PC-9 (cell line): Measurements from ENCODE around the gene UTP11. TPM values are rescaled to one million over a fixed set of nuclear protein-coding genes. Genes with fewer than 3 reads are reported as not detected.

Source experiments
- BruUV-seq: library from RNA; stranded (reverse); fragments of 400-500 nt; replicated peaks from 2 replicates; lab custom pipeline; 2021; lab: Mats Ljungman, UMichigan
- CTCF ChIA-PET: fragments of 300-600 bp; sonication (Branson Sonifier 250); formaldehyde crosslinking; loops from one replicate; lab custom pipeline; 2022; ENCODE audit warnings: antibody characterized with exemption; lab: Charles Lee
- POLR2A ChIA-PET: fragments of 300-600 bp; sonication (Branson Sonifier 250); formaldehyde crosslinking; loops from one replicate; lab custom pipeline; 2022; ENCODE audit warnings: antibody characterized with exemption; ENCODE audit not compliant: unreplicated experiment; lab: Charles Lee
- DNase-seq, 2 experiments: peaks; one replicate each; pipeline versions ENCODE4 v3.0.0 to v3.0.0-alpha.2; 2015 to 2022; ENCODE audit warnings: mixed read lengths in 1 of 2
- H2AFZ ChIP-seq: fragments of 200-600 bp; sonication (generic); 2 replicates; pipeline ENCODE4 v1.8.1; 2017; ENCODE audit warnings: antibody characterized with exemption
- H3F3A ChIP-seq: fragments of 200-600 bp; sonication (generic); 2 replicates; pipeline ENCODE4 v1.8.1; 2017; ENCODE audit warnings: antibody characterized with exemption, mild to moderate bottlenecking, low read depth; ENCODE audit not compliant: insufficient read depth
- H3K27ac ChIP-seq: fragments of 200-600 bp; sonication (generic); 2 replicates; pipeline ENCODE4 v1.6.1; 2016; ENCODE audit warnings: mixed run types
- H3K27me3 ChIP-seq: fragments of 200-600 bp; sonication (generic); 2 replicates; pipeline ENCODE4 v1.6.1; 2016; ENCODE audit warnings: low read depth, mixed run types; ENCODE audit not compliant: insufficient read depth
- H3K36me3 ChIP-seq: fragments of 200-600 bp; sonication (generic); 2 replicates; pipeline ENCODE4 v1.6.1; 2016; ENCODE audit warnings: low read depth, mixed run types
- H3K4me1 ChIP-seq: fragments of 200-600 bp; sonication (generic); replicated peaks from 2 replicates; pipeline ENCODE4 v1.6.1; 2016; ENCODE audit warnings: mixed run types; ENCODE audit not compliant: insufficient read depth
- H3K4me2 ChIP-seq: fragments of 200-600 bp; sonication (generic); 2 replicates; pipeline ENCODE4 v1.6.1; 2017; ENCODE audit warnings: mixed run types
- H3K4me3 ChIP-seq: fragments of 200-600 bp; sonication (generic); 2 replicates; pipeline ENCODE4 v1.6.1; 2016; ENCODE audit warnings: mixed run types
- H3K79me2 ChIP-seq: fragments of 200-600 bp; sonication (generic); 2 replicates; pipeline ENCODE4 v1.6.1; 2017; ENCODE audit warnings: low read depth, mixed run types
- H3K9me2 ChIP-seq: fragments of 200-600 bp; sonication (generic); 2 replicates; pipeline ENCODE4 v1.8.1; 2017; ENCODE audit warnings: mild to moderate bottlenecking; ENCODE audit not compliant: insufficient read depth
- H3K9me3 ChIP-seq: fragments of 200-600 bp; sonication (generic); 2 replicates; pipeline ENCODE4 v1.8.1; 2016; ENCODE audit warnings: low read depth; ENCODE audit not compliant: insufficient read depth
- H4K20me1 ChIP-seq: fragments of 200-600 bp; sonication (generic); 2 replicates; pipeline ENCODE4 v1.8.1; 2017; ENCODE audit not compliant: insufficient read depth
- EZH2 ChIP-seq: fragments of 200-600 bp; sonication (generic); IDR thresholded peaks from 2 replicates; pipeline ENCODE4 v1.8.0; 2017; ENCODE audit warnings: antibody characterized with exemption, low read depth
- intact Hi-C: fragments of 100-400 bp; cut with micrococcal nuclease; formaldehyde crosslinking; loops from one replicate; pipeline ENCODE4 v1.10.0; 2022; ENCODE audit not compliant: unreplicated experiment
- total RNA-seq: library from RNA; stranded (reverse); gene quantifications from 2 replicates; pipeline ENCODE4 v1.2.3, GENCODE V29; 2021
- TF ChIP-seq, protein P1 (sequence below): fragments of 200-600 bp; sonication (generic); conservative IDR thresholded peaks from 2 replicates; pipeline ENCODE4 v1.6.1; 2017; ENCODE audit warnings: mixed run types, antibody characterized with exemption, mild to moderate bottlenecking, moderate library complexity

The UTP11 gene
- total RNA-seq, 1 experiment from 2014 or later: 36.4 TPM

DNA sequence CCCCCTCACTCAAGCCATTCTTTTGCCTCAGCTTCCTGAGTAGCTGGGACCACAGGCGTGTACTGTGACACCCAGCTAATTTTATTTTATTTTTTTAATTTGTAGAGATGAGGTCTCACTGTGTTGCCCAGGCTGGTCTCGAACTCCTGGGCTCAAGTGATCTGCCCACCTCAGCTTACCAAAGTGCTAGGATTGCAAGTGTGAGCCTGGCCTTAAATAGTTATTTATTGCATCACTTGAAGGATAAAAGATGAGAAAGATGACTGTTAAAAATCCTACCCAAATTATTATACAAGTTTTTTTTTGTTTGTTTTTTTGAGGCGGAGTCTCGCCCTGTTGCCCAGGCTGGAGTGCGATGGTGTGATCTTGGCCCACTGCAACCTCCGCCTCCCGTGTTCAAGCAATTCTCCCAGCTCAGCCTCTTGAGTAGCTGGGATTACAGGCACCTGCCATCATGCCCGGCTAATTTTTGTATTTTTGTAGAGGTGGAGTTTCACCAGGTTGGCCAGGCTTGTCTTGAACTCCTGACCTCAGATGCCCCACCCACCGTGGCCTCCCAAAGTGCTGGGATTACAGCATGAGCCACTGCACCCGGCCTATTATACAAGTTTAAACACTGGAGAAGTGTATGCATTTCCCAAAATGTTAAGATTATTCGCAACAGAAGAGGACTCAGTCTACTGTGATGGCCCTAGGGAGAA lies 2.3 kb downstream of the UTP11 start:
- H3K36me3 ChIP-seq: peaks cover 25% of the 10 kb centered on the region
- TF ChIP-seq, protein P1, sequence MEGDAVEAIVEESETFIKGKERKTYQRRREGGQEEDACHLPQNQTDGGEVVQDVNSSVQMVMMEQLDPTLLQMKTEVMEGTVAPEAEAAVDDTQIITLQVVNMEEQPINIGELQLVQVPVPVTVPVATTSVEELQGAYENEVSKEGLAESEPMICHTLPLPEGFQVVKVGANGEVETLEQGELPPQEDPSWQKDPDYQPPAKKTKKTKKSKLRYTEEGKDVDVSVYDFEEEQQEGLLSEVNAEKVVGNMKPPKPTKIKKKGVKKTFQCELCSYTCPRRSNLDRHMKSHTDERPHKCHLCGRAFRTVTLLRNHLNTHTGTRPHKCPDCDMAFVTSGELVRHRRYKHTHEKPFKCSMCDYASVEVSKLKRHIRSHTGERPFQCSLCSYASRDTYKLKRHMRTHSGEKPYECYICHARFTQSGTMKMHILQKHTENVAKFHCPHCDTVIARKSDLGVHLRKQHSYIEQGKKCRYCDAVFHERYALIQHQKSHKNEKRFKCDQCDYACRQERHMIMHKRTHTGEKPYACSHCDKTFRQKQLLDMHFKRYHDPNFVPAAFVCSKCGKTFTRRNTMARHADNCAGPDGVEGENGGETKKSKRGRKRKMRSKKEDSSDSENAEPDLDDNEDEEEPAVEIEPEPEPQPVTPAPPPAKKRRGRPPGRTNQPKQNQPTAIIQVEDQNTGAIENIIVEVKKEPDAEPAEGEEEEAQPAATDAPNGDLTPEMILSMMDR: no peak
- TF ChIP-seq EZH2: no peak

DNA sequence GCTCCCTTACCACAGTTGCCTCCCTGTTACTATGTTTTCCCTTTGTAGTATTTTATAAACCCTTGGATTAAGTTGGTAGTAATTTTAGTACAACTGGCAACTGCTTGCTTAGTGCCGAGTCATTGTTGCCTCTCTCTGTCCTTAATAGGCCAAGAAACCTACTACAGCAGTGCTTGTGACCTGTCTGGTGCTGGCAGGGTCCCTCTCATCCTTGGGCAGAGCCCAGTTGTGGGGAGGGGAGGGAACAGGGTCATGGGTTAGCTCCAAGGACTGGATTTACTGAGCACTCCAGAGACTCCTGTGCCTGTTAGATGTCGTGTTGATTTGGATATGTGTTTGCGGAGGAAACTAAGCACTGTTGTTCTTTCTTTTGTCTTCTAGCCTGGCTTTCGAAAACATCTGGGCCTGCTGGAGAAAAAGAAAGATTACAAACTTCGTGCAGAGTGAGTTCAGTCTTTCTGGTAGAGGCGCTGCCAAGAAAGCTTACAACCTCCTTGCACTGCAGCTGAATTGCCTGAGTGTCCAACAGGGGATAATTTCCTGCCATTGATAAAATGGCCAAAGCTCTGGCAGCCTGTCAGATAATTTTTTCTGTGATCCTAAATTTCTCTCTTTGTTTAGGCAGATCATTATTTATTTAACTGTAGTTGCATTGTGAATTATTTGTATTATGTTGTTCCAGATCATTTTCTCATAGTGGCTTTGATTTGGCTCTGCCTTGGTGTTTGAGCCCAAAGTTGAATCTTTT lies 3.6 kb downstream of the UTP11 start:
- no peak for DNase-seq
- H3F3A ChIP-seq: peaks cover 18% of the 10 kb centered on the region; the same call in 1 of the 2 replicates
- H4K20me1 ChIP-seq: peaks cover 5% of the 10 kb centered on the region; the same call in 1 of the 2 replicates
- no peaks in the 10 kb centered on the region for H3K9me3 ChIP-seq
- no peaks in the 10 kb centered on the region for H3K27me3 ChIP-seq
- H3K79me2 ChIP-seq: peaks cover 42% of the 10 kb centered on the region
- CTCF ChIA-PET: interaction anchor here (0.6 kb wide), 1 partner anchor 881 kb away, joined by 5 read pairs; no protein-coding TSS in a partner anchor
- POLR2A ChIA-PET: no interaction called here
- no peak overlapping the region for H3K4me2 ChIP-seq
- TF ChIP-seq, protein P1: no peak
- TF ChIP-seq EZH2: no peak
- no peak overlapping the region for H3K4me3 ChIP-seq
- no peak overlapping the region for H2AFZ ChIP-seq
- peak overlapping the region; percentile 31; the same call in 1 of the 2 replicates for H3K27ac ChIP-seq
- intact Hi-C loops: no loop called here
- H3K9me2 ChIP-seq: no peaks in the 10 kb centered on the region
- BruUV-seq: no TSS peak
- peaks cover 38% of the 10 kb centered on the region for H3K36me3 ChIP-seq
- peaks cover 15% of the 10 kb centered on the region for H3K4me1 ChIP-seq

More for the DNA sequence above, 2.3 kb downstream of the UTP11 start:
- intact Hi-C loops: no loop called here
- no peak for DNase-seq
- no peak overlapping the region for H3K4me3 ChIP-seq
- peaks cover 42% of the 10 kb centered on the region for H3K79me2 ChIP-seq
- no peaks in the 10 kb centered on the region for H3K27me3 ChIP-seq
- no peaks in the 10 kb centered on the region for H3K9me2 ChIP-seq
- H4K20me1 ChIP-seq: peaks cover 5% of the 10 kb centered on the region; the same call in 1 of the 2 replicates
- H3K4me1 ChIP-seq: peaks cover 15% of the 10 kb centered on the region
- H3K27ac ChIP-seq: no peak overlapping the region
- peaks cover 18% of the 10 kb centered on the region; the same call in 1 of the 2 replicates for H3F3A ChIP-seq
- POLR2A ChIA-PET: no interaction called here
- no peaks in the 10 kb centered on the region for H3K9me3 ChIP-seq
- peak overlapping the region; percentile 93; the same call in 1 of the 2 replicates for H3K4me2 ChIP-seq
- H2AFZ ChIP-seq: no peak overlapping the region
- no TSS peak for BruUV-seq
- CTCF ChIA-PET: no interaction called here

DNA sequence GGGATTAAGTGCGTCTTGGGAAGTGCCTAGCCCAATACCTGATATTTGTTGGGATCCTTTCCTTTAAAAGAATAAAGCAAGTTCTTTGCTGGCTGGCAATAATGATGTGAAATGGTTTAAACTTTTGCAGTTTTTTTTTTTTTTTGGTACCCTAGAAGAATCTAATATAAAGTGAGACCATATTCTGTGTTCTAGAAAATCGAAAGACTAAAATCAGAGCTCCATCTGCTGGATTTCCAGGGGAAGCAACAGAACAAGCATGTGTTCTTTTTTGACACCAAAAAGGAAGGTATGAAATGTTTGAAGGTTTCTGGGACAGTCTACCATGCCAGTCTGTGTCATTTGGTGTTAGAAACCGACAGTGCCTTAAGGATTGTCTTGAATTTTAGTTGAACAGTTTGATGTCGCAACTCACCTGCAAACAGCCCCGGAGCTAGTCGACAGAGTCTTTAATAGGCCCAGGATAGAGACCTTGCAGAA lies 6.4 kb downstream of the UTP11 start:
- intact Hi-C loops: loop anchor here (1.0 to 2.0 kb wide), 2 partner anchors 29 to 128 kb away; partner anchors contain the start of gene SF3A3
- Histone ChIP-seq H3K4me2 (no peak overlapping the region), H3K9me2 (no peaks in the 10 kb centered on the region), H3K27me3 (no peaks in the 10 kb centered on the region), H2AFZ (no peak overlapping the region), H4K20me1 (peaks cover 2% of the 10 kb centered on the region; the same call in 1 of the 2 replicates), H3K4me3 (no peak overlapping the region), H3K27ac (no peak overlapping the region), H3F3A (peaks cover 18% of the 10 kb centered on the region; the same call in 1 of the 2 replicates), H3K36me3 (peaks cover 61% of the 10 kb centered on the region), H3K4me1 (peaks cover 7% of the 10 kb centered on the region), H3K9me3 (no peaks in the 10 kb centered on the region), H3K79me2 (peaks cover 30% of the 10 kb centered on the region)
- BruUV-seq: no TSS peak
- POLR2A ChIA-PET: no interaction called here
- no peak for DNase-seq
- TF ChIP-seq EZH2: no peak
- TF ChIP-seq, protein P1: peak; percentile 64
- CTCF ChIA-PET: interaction anchor here (0.6 kb wide), 1 partner anchor 12 kb away, joined by 4 read pairs; no protein-coding TSS in a partner anchor
